ENCODE data around the gene PCDHGB2.
"Not testable (repeated sequence)": the region's sequence is repeated elsewhere in the genome, so short reads cannot be mapped to it uniquely, and the experiment has no call there.

DNA sequence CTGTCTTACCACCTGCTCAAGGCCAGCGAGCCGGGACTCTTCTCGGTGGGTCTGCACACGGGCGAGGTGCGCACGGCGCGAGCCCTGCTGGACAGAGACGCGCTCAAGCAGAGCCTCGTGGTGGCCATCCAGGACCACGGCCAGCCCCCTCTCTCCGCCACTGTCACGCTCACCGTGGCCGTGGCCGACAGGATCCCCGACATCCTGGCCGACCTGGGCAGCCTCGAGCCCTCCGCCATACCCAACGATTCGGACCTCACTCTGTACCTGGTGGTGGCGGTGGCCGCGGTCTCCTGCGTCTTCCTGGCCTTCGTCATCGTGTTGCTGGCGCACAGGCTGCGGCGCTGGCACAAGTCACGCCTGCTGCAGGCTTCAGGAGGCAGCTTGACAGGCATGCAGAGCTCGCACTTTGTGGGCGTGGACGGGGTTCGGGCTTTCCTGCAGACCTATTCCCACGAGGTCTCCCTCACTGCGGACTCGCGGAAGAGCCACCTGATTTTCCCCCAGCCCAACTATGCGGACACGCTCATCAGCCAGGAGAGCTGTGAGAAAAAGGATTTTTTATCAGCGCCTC, 18.9 kb upstream of the PCDHGB2 start:
- not testable (repeated sequence) for TF ChIP-seq TAF1 (IDR thresholded peaks at IDR 0.05; ENCODE audit: borderline replicate concordance, low read depth, low read length); POLR2A (IDR thresholded peaks at IDR 0.05; ENCODE audit: low read depth, low read length); POLR2AphosphoS5 (IDR thresholded peaks at IDR 0.05; ENCODE audit: low read depth, low read length)
